Tibial artery (tissue), 4 donors: ENCODE data around the gene RGS19.
A peak's percentile ranks its signal among the peaks of the same experiment; 100 is the strongest.

Experiments
- DNase-seq, 2 donors: peaks; one replicate each; pipeline ENCODE4 v3.0.0-alpha.2; 2019
- H3K27ac ChIP-seq, 2 donors: fragments of 200-600 bp; sonication (generic) in 1 of 2; 1 replicate in 1 of 2; 2 replicates in 1 of 2; pipeline ENCODE4 v1.5.1; 2018 to 2019; ENCODE audit warnings: mild to moderate bottlenecking in 1 of 2
- H3K27me3 ChIP-seq, 2 donors: fragments of 200-600 bp; sonication (generic) in 1 of 2; one replicate each; pipeline versions ENCODE4 v1.5.1 to v1.6.0; 2016 to 2019
- H3K36me3 ChIP-seq, 3 donors: fragments of 200-600 bp; sonication (generic) in 2 of 3; one replicate each; pipeline ENCODE4 v1.5.1; 2016 to 2019; ENCODE audit warnings: mild to moderate bottlenecking in 2 of 3
- H3K4me1 ChIP-seq, 4 donors: fragments of 200-600 bp; sonication (generic) in 2 of 4; 1 replicate in 3 of 4; 2 replicates in 1 of 4; pipeline ENCODE4 v1.5.1; 2016 to 2019
- H3K4me3 ChIP-seq, 2 donors: fragments of 200-600 bp; sonication (generic) in 1 of 2; 1 replicate in 1 of 2; 2 replicates in 1 of 2; pipeline ENCODE4 v1.5.1; 2018 to 2019; ENCODE audit warnings: mild to moderate bottlenecking in 2 of 2
- H3K9me3 ChIP-seq, 3 donors: fragments of 200-600 bp; sonication (generic) in 1 of 3; one replicate each; pipeline ENCODE4 v1.5.1; 2016 to 2019
- intact Hi-C: fragments of 100-400 bp; cut with DNase I; formaldehyde crosslinking; loops from one replicate; pipeline ENCODE4 v1.15.0; 2023; ENCODE audit warnings: low total_unique reads
- TF ChIP-seq, protein P1 (sequence below), 2 experiments: fragments of 200-600 bp in 1 of 2; fragments of 450-650 bp in 1 of 2; IDR thresholded peaks; one replicate each; pipeline ENCODE4 v1.5.1; 2017 to 2019; ENCODE audit warnings: antibody characterized with exemption in 2 of 2, mild to moderate bottlenecking in 1 of 2, moderate library complexity in 1 of 2

RGS19 gene

DNA sequence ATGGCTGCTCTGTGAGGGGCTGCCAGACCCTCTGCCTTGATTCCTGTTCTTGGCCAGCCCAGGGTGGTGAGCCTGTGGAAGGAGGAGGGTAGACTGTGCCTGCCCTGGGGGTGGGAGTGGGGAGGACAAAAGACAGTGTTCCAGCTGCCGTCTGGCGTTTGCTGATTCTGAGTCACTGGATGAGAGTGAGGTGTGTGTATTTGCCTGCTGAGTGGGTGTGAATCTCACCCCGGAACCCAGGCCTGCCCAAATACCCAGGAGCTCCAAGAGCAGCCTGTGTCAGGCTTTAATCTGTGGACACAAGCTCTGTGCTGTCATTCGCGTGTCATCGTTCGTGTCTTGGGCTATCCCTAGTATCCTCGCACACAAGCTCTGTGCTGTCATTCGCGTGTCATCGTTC lies 7.5 kb upstream of the RGS19 start:
- DNase-seq: no peak
- Histone ChIP-seq H3K36me3 (no peaks in the 10 kb centered on the region), H3K27ac (no peak overlapping the region), H3K4me3 (no peak overlapping the region), H3K27me3 (peaks cover 3 to 50% of the 10 kb centered on the region in 2 donors), H3K4me1 (peaks cover 0 to 28% (median 13%) of the 10 kb centered on the region in 4 donors), H3K9me3 (no peaks in the 10 kb centered on the region)
- TF ChIP-seq, protein P1, sequence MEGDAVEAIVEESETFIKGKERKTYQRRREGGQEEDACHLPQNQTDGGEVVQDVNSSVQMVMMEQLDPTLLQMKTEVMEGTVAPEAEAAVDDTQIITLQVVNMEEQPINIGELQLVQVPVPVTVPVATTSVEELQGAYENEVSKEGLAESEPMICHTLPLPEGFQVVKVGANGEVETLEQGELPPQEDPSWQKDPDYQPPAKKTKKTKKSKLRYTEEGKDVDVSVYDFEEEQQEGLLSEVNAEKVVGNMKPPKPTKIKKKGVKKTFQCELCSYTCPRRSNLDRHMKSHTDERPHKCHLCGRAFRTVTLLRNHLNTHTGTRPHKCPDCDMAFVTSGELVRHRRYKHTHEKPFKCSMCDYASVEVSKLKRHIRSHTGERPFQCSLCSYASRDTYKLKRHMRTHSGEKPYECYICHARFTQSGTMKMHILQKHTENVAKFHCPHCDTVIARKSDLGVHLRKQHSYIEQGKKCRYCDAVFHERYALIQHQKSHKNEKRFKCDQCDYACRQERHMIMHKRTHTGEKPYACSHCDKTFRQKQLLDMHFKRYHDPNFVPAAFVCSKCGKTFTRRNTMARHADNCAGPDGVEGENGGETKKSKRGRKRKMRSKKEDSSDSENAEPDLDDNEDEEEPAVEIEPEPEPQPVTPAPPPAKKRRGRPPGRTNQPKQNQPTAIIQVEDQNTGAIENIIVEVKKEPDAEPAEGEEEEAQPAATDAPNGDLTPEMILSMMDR (IDR thresholded peaks at IDR 0.05): no peak
- intact Hi-C loops: no loop called here

DNA sequence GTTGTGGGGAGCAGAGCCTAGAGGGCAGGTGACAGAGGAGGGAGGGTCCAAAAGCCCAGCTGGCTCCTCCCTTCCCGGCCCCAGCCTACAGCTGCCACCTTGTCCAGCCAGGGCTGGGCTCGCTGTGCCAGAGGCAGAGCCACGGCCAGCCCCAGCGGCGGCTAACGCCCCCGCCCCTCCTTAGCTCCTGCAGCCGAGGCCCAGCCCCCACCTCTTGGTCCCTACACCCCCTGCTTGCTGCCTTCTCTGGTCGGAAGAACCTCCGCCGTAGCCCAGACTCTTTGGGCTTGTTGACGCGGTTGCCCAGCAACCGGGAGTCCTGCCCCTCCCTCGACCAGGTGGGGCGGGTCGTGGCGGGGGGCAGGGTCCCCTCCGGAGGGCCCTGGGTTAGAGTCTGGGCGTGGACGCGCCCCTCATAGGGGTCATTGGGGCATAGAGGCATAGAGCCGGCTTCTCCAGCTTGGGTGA lies 5.4 kb upstream of the RGS19 start:
- intact Hi-C loops: no loop called here
- TF ChIP-seq, protein P1 (IDR thresholded peaks at IDR 0.05): no peak
- no peak for DNase-seq
- no peak overlapping the region for H3K27ac ChIP-seq
- H3K27me3 ChIP-seq: peaks cover 3 to 46% of the 10 kb centered on the region in 2 donors
- no peaks in the 10 kb centered on the region for H3K9me3 ChIP-seq
- no peaks in the 10 kb centered on the region for H3K36me3 ChIP-seq
- H3K4me1 ChIP-seq: peaks cover 0 to 37% (median 15%) of the 10 kb centered on the region in 4 donors
- no peak overlapping the region for H3K4me3 ChIP-seq

DNA sequence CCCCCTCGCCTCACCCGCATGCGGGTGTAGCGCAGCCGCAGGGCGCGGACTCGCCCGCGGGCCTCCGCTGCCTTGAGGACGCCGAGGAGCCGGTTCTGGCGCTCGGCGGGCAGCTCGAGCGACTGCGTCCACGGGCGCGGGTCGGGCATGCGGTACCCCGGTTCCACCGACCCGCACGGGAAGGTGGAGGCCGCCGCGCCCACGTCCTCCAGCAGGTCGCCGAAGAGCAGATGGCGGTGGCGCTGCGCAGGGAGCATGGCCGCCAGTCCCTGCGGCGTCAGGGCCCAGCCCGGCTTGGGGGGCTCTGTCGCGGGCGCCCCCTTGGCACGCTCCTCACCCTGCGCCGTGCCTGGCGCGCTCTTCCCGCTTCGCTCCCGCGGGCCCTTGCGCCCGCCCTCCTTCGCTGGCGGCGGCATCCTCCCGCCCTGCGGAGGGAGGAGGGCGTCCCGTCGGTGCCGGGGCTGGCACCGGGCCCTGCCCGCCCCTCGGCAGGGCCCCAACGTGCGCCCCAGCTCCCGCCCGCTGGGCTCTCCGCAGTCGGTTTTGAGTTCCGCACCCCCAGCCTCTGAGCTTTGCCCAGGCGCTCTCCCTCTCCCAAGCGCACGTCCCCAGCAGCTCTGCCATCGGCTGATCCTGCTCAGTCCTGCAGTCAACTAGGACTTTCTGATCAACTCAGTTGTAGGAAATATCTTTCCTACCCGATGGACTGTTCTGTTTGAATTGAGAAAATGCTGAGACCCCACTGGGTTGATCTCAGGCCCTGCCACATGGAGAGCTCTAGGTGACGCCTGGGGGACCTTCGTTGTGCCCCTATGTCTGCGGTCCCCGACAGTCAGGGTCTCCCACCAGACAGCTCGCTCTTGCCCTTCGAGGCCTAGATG lies 4.7 kb upstream of the RGS19 start, which contains the start of gene LKAAEAR1:
LKAAEAR1 (minus strand) TSS at position 595 of the 881 bp plus-strand sequence; CDS start at position 416, 179 bp downstream.
- intact Hi-C loops: no loop called here
- TF ChIP-seq, protein P1 (IDR thresholded peaks at IDR 0.05): no peak
- Histone ChIP-seq H3K36me3 (no peaks in the 10 kb centered on the region), H3K27ac (no peak within 1 kb of the TSS), H3K27me3 (peaks cover 3 to 40% of the 10 kb centered on the region in 2 donors), H3K9me3 (no peaks in the 10 kb centered on the region), H3K4me1 (peaks cover 0 to 41% (median 18%) of the 10 kb centered on the region in 4 donors), H3K4me3 (peak within 1 kb of the TSS; percentile 46 to 57)
- DNase-seq: no peak

DNA sequence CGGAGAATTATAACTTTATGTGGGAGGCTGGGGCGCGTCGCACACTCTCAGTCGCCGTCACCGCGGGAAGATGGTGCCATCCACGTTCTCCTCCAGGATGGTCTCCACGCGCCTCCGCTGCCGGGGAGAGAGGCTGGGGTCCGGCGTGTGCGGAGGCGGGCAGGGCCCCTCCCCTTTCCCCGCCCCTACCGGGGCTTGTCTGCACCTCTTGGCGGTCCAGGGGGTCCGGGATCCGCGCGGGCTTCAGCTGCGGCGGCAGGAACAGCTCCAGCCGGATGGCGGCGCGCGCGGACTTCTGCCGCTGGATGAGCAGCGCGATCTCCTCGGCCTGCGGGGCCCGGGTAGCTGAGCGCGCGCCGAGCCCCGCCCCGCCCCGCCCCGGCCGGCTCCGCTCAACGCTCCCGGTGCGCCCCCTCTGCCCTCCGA lies 4.1 kb upstream of the RGS19 start:
- Histone ChIP-seq H3K9me3 (no peaks in the 10 kb centered on the region), H3K27me3 (peaks cover 3 to 38% of the 10 kb centered on the region in 2 donors), H3K36me3 (no peaks in the 10 kb centered on the region), H3K27ac (no peak overlapping the region), H3K4me3 (peak overlapping the region; percentile 46 to 57), H3K4me1 (peaks cover 0 to 47% (median 25%) of the 10 kb centered on the region in 4 donors)
- intact Hi-C loops: no loop called here
- TF ChIP-seq, protein P1 (IDR thresholded peaks at IDR 0.05): peak; percentile 41 to 48
- DNase-seq: no peak

DNA sequence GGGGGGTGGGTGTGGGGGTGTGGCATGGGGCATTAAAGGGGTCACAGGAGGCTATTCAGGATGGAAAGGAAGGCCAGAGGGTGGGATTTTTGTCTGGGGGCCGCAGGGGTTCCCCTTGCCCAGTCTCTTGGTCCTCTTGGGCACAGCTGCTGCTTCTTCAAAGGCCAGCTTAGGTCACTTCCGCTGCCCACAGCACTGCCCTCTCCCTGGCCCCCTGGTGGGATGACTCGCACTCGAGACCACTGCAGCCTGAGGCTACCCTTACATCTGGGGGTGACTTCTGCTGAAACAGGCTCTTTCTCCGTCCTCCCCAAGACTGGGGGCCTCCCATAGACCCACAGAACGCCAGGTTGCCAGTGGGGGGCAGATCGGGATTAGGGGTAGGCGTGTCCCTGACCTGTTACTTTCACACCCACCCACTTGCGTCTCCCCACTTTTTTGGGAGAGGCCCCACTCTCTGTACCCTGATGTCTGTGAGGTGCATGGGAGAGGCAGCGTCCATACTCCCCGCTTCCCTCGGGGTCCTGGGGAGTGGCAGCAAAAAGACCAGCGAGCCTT lies 3.6 kb upstream of the RGS19 start:
- intact Hi-C loops: no loop called here
- Histone ChIP-seq H3K4me1 (peaks cover 0 to 52% (median 29%) of the 10 kb centered on the region in 4 donors), H3K27ac (no peak overlapping the region), H3K36me3 (no peaks in the 10 kb centered on the region), H3K27me3 (peaks cover 3 to 33% of the 10 kb centered on the region in 2 donors), H3K9me3 (no peaks in the 10 kb centered on the region), H3K4me3 (peak overlapping the region; percentile 46 to 57)
- DNase-seq: no peak
- TF ChIP-seq, protein P1 (IDR thresholded peaks at IDR 0.05): no peak
